Right renal pelvis (tissue), 4 donors: ENCODE results near the gene ERCC6L. TPM values are rescaled to one million over a fixed set of nuclear protein-coding genes. Genes with fewer than 3 reads are reported as not detected.

Source experiments
- DNase-seq, 4 donors: peaks; one replicate each; pipeline ENCODE4 v3.0.0-alpha.2; 2013; ENCODE audit warnings: low read depth in 4 of 4, low spot score in 3 of 4, missing footprints in 1 of 4
- polyA plus RNA-seq, 4 donors: library from polyadenylated mRNA; unstranded; fragments of 120-200 nt; gene quantifications; one replicate each; pipeline ENCODE4 v1.2.1, GENCODE V29; 2013; ENCODE audit not compliant: insufficient read length in 4 of 4

Gene ERCC6L
- polyA plus RNA-seq = 1 to 10 TPM; 3.9 to 5.2 (median 4.6) TPM

GRCh38 chrX:72238721-72239475 is at the start of gene ERCC6L:
Gene ERCC6L (minus strand): TSS chrX:72239027. CDS start chrX:72238911, 116 bp downstream.
- DNase-seq = peak; percentile 69 to 76 (median 74)

GRCh38 chrX:72282302-72282701 is 43.5 kb upstream of the ERCC6L start:
- no peak for DNase-seq

GRCh38 chrX:72280321-72280845 is 41.6 kb upstream of the ERCC6L start:
- peak in 1 of 4 donors; percentile 33 for DNase-seq

GRCh38 chrX:72276478-72276953 is 37.7 kb upstream of the ERCC6L start:
- no peak for DNase-seq

- DNase-seq = no peak
Measured at GRCh38 chrX:72274526-72274925, 35.7 kb upstream of the ERCC6L start.

GRCh38 chrX:72273718-72274117 is 34.9 kb upstream of the ERCC6L start:
- DNase-seq = no peak

- DNase-seq = no peak
Measured at GRCh38 chrX:72272868-72273267, 34.0 kb upstream of the ERCC6L start.

- no peak for DNase-seq
Measured at GRCh38 chrX:72271812-72272211, 33.0 kb upstream of the ERCC6L start.

- no peak for DNase-seq
Measured at GRCh38 chrX:72271091-72271788, 32.4 kb upstream of the ERCC6L start.

GRCh38 chrX:72270316-72270866 is 31.6 kb upstream of the ERCC6L start:
- DNase-seq = no peak

GRCh38 chrX:72269671-72270251 is 30.9 kb upstream of the ERCC6L start:
- no peak for DNase-seq

GRCh38 chrX:72268597-72269365 is 30.0 kb upstream of the ERCC6L start:
- no peak for DNase-seq

- no peak for DNase-seq
Measured at GRCh38 chrX:72265263-72265662, 26.4 kb upstream of the ERCC6L start.

- DNase-seq = no peak
Measured at GRCh38 chrX:72262077-72262476, 23.2 kb upstream of the ERCC6L start.

GRCh38 chrX:72260448-72260847 is 21.6 kb upstream of the ERCC6L start:
- no peak for DNase-seq

- no peak for DNase-seq
Measured at GRCh38 chrX:72258174-72258573, 19.3 kb upstream of the ERCC6L start.

- DNase-seq = no peak
Measured at GRCh38 chrX:72255864-72256263, 17.0 kb upstream of the ERCC6L start.

GRCh38 chrX:72255445-72255844 is 16.6 kb upstream of the ERCC6L start:
- DNase-seq = no peak

GRCh38 chrX:72254816-72255215 is 16.0 kb upstream of the ERCC6L start:
- DNase-seq = no peak

- DNase-seq = no peak
Measured at GRCh38 chrX:72253686-72254085, 14.9 kb upstream of the ERCC6L start.
